Cardiac muscle cell (in vitro differentiated cells and primary cell): ENCODE data around the gene RASAL2. TPM values are rescaled to one million over a fixed set of nuclear protein-coding genes. Genes with fewer than 3 reads are reported as not detected.

Experiments used
- DNase-seq, 2 donors: peaks; one replicate each; pipeline versions ENCODE4 v3.0.0 to v3.0.0-alpha.2; 2010 to 2017; ENCODE audit warnings: low read depth in 1 of 2, low spot score in 1 of 2
- H3K27ac ChIP-seq: fragments of 200-600 bp; sonication (generic); 2 replicates; pipeline ENCODE4 v1.5.1; 2016
- H3K27me3 ChIP-seq: fragments of 200-600 bp; sonication (generic); 2 replicates; pipeline ENCODE4 v1.6.0; 2016; ENCODE audit warnings: control low read depth
- H3K36me3 ChIP-seq: fragments of 200-600 bp; sonication (generic); 2 replicates; pipeline ENCODE4 v1.5.1; 2016; ENCODE audit warnings: control low read depth
- H3K4me1 ChIP-seq: fragments of 200-600 bp; sonication (generic); 2 replicates; pipeline ENCODE4 v1.8.1; 2017; ENCODE audit warnings: low read depth, mild to moderate bottlenecking, mixed run types
- H3K4me3 ChIP-seq: fragments of 200-600 bp; sonication (generic); 2 replicates; pipeline ENCODE4 v1.5.1; 2016; ENCODE audit warnings: mild to moderate bottlenecking
- H3K9me3 ChIP-seq: fragments of 200-600 bp; sonication (generic); 2 replicates; pipeline ENCODE4 v1.5.1; 2017; ENCODE audit warnings: low read depth, mild to moderate bottlenecking, control low read depth
- polyA plus RNA-seq: library from polyadenylated mRNA; unstranded; fragments of >200 nt; fragmentation: Nextera tagmentation; extraction: Ambion mirVana; gene quantifications from 2 replicates; pipeline ENCODE4 v1.2.1, GENCODE V29; 2016
- total RNA-seq: library from RNA; depleted of rRNA; stranded (reverse); fragments of >200 nt; gene quantifications from 2 replicates; pipeline ENCODE4 v1.2.3, GENCODE V29; 2016
- TF ChIP-seq, protein P1 (sequence below): IDR thresholded peaks from 2 replicates; pipeline ENCODE4 v1.5.1; 2012; ENCODE audit warnings: low read depth, mild to moderate bottlenecking, low read length

Gene RASAL2
- total and polyA plus RNA-seq, 2 experiments from 2014 or later, result 11.2 to 35.3 TPM

GRCh38 chr1:178498896-178499675 is 405.2 kb downstream of the RASAL2 start:
- H3K4me1 ChIP-seq, result no peaks in the 10 kb centered on the region
- H3K9me3 ChIP-seq, result no peaks in the 10 kb centered on the region
- H3K4me3 ChIP-seq, result no peak overlapping the region
- TF ChIP-seq, protein P1, sequence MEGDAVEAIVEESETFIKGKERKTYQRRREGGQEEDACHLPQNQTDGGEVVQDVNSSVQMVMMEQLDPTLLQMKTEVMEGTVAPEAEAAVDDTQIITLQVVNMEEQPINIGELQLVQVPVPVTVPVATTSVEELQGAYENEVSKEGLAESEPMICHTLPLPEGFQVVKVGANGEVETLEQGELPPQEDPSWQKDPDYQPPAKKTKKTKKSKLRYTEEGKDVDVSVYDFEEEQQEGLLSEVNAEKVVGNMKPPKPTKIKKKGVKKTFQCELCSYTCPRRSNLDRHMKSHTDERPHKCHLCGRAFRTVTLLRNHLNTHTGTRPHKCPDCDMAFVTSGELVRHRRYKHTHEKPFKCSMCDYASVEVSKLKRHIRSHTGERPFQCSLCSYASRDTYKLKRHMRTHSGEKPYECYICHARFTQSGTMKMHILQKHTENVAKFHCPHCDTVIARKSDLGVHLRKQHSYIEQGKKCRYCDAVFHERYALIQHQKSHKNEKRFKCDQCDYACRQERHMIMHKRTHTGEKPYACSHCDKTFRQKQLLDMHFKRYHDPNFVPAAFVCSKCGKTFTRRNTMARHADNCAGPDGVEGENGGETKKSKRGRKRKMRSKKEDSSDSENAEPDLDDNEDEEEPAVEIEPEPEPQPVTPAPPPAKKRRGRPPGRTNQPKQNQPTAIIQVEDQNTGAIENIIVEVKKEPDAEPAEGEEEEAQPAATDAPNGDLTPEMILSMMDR, result no peak
- H3K27me3 ChIP-seq, result no peaks in the 10 kb centered on the region
- DNase-seq, result no peak
- no peaks in the 10 kb centered on the region for H3K36me3 ChIP-seq
- H3K27ac ChIP-seq, result no peak overlapping the region

DNA sequence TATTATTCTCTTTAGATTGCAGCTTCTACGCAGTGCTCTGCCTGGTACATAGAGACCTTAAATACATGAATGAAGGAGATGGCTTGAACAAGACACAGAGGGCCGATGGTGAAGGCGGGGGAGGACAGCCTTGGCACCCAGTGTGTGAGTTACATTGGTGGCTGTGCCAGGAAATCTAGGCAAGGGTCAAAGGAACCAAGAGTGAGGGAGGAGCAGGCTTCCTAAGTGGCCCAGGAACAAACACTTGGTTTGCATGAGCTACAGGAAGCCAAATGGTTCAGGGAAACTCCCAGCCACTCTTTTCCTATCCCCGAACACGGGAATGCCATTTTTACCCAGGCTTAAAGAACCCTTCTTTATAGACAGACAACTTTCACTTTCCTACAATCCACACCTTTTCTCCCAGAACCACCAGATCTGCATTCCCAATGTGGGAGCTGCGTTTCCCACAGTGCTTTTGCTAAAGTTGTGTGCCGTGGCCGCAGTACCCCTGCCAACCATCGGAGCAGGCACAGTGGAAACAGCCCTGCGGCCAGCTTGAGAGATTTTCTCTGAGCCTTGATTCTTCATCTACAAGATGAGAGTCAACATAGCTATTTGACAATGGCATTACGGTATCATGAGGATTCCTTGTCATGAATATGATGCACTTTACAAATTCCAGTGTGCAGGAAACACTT is 406.3 kb downstream of the RASAL2 start:
- no peak for DNase-seq
- H3K4me1 ChIP-seq, result no peaks in the 10 kb centered on the region
- H3K4me3 ChIP-seq, result no peak overlapping the region
- no peaks in the 10 kb centered on the region for H3K36me3 ChIP-seq
- H3K9me3 ChIP-seq, result no peaks in the 10 kb centered on the region
- H3K27ac ChIP-seq, result no peak overlapping the region
- H3K27me3 ChIP-seq, result no peaks in the 10 kb centered on the region
- TF ChIP-seq, protein P1, result no peak

DNA sequence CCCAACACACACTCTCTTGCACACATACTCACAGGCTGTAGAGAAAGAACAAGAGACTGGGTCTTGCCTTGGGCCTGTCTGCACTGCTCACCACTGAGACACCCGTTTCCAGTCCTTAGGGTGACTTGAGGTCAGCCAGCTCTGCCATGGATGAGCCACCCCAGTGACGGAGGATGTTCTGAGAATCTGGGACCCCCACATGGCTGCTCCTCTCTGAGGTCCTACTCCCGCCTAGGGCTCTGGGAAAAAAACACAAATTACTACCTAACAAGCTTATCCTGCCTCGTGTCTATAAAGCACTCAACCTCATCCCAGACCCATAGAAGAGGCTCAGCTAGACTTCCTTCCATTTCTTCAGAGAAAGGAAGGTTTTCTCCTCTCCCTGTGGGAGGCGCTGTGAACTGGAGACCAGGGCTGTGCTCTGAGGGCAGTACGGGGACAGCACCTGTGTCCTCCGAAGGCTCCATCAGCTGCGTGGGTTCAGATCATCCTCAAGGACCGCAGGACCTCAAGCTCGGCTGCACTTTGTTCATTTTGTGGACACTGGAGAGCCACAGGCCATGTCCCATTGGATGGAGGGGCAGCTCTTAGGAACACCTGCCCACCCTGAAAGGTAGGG is 407.1 kb downstream of the RASAL2 start:
- Histone ChIP-seq H3K4me3 (no peak overlapping the region), H3K9me3 (no peaks in the 10 kb centered on the region), H3K4me1 (no peaks in the 10 kb centered on the region), H3K27me3 (no peaks in the 10 kb centered on the region), H3K36me3 (no peaks in the 10 kb centered on the region), H3K27ac (no peak overlapping the region)
- TF ChIP-seq, protein P1, result no peak
- no peak for DNase-seq

DNA sequence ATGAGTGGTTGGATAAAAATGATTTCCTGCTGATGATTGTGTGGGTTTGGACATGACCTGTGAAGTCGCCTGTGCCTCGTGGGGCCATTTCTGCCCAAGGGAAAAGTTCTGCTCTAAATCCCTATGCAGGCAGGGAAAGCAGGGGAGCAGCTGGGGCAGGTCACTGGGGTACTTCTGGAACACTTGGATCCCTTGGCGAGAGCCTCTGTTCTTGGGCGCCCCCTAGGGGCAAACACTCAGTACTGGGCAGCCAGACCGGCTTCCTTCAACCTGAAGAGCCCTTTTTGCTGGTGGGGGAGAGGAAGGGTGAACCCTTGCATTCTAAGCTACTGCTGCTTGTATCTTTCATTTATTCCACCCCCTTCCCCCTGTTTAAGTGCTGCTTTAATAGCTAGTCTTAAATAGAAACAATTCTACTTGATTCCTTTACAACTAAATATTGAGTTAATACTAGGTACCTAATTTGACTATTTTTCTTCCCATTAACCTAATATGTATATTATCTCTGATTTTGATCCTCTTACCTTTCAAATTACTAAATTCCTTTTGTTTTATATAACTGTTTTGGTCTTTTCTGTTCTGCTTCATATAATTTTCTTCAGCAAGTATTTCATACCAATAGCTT is 407.9 kb downstream of the RASAL2 start:
- no peaks in the 10 kb centered on the region for H3K27me3 ChIP-seq
- H3K4me1 ChIP-seq, result peaks cover 3% of the 10 kb centered on the region
- DNase-seq, result peak; percentile 79 to 89
- TF ChIP-seq, protein P1, result peak; percentile 98
- no peak overlapping the region for H3K4me3 ChIP-seq
- H3K9me3 ChIP-seq, result no peaks in the 10 kb centered on the region
- H3K27ac ChIP-seq, result no peak overlapping the region
- no peaks in the 10 kb centered on the region for H3K36me3 ChIP-seq

GRCh38 chr1:178502330-178502714 is 408.4 kb downstream of the RASAL2 start:
- Histone ChIP-seq H3K27ac (no peak overlapping the region), H3K9me3 (no peaks in the 10 kb centered on the region), H3K27me3 (no peaks in the 10 kb centered on the region), H3K4me3 (no peak overlapping the region), H3K36me3 (no peaks in the 10 kb centered on the region), H3K4me1 (peaks cover 6% of the 10 kb centered on the region)
- no peak for DNase-seq
- TF ChIP-seq, protein P1, result no peak
